HL-60 (cell line): Measurements from ENCODE around the gene SOX6.

Experiments used
- DNase-seq, 2 experiments: peaks; one replicate each; pipeline ENCODE4 v3.0.0-alpha.2; 2010 to 2020; ENCODE audit warnings: low read depth in 1 of 2, low spot score in 1 of 2
- H3K27ac ChIP-seq: fragments of 250-450 bp; sonication (Bioruptor Pico); replicated peaks from 2 replicates; pipeline ENCODE4 v1.5.1; 2020; ENCODE audit warnings: mild to moderate bottlenecking, moderate library complexity
- H3K27me3 ChIP-seq: fragments of 250-450 bp; sonication (Bioruptor Pico); 2 replicates; pipeline ENCODE4 v1.5.1; 2021; ENCODE audit warnings: mild to moderate bottlenecking, moderate library complexity; ENCODE audit not compliant: insufficient read depth, poor library complexity, severe bottlenecking
- H3K4me3 ChIP-seq: replicated peaks from 2 replicates; pipeline ENCODE4 v1.5.1; 2011; ENCODE audit warnings: mild to moderate bottlenecking, control low read depth, low read length; ENCODE audit not compliant: insufficient read depth
- GABPA ChIP-seq: IDR thresholded peaks from 2 replicates; pipeline ENCODE4 v1.6.1; 2012; ENCODE audit warnings: low read depth
- POLR2AphosphoS5 ChIP-seq: IDR thresholded peaks from 2 replicates; pipeline ENCODE4 v1.6.1; 2012; ENCODE audit warnings: low read depth
- SPI1 ChIP-seq: IDR thresholded peaks from 2 replicates; pipeline ENCODE4 v1.6.1; 2012; ENCODE audit warnings: low read depth, mild to moderate bottlenecking, borderline replicate concordance
- TF ChIP-seq, protein P1 (sequence below): IDR thresholded peaks from 2 replicates; pipeline ENCODE4 v1.6.1; 2012; ENCODE audit warnings: low read depth; ENCODE audit not compliant: insufficient replicate concordance
- TF ChIP-seq, protein P2 (sequence below): IDR thresholded peaks from one replicate; pipeline ENCODE4 v1.5.1; 2011; ENCODE audit warnings: low read length, control low read depth, inconsistent platforms; ENCODE audit not compliant: insufficient read depth

Gene SOX6

DNA sequence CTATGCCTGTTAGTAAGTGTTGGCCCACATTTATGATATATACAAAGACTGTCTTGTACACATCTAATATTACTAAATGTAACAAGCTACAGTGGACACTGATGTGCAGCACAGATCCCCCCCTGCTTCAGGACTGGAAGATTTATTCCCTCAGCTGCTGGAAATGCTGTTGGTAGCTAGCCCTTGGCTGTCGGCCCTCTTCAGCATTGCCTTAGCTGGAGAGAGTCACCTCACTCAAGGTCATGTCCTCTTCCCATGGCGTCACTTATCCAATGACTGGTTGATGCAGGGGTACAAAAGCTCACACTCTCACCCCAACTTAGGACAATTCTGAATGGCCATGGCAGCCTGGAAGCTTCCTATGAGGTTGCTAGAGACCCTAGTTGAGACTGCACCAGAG, 312.7 kb downstream of the SOX6 start:
- H3K4me3 ChIP-seq = no peak overlapping the region
- H3K27ac ChIP-seq = no peak overlapping the region
- DNase-seq = no peak
- H3K27me3 ChIP-seq = no peaks in the 10 kb centered on the region
- TF ChIP-seq, protein P1, sequence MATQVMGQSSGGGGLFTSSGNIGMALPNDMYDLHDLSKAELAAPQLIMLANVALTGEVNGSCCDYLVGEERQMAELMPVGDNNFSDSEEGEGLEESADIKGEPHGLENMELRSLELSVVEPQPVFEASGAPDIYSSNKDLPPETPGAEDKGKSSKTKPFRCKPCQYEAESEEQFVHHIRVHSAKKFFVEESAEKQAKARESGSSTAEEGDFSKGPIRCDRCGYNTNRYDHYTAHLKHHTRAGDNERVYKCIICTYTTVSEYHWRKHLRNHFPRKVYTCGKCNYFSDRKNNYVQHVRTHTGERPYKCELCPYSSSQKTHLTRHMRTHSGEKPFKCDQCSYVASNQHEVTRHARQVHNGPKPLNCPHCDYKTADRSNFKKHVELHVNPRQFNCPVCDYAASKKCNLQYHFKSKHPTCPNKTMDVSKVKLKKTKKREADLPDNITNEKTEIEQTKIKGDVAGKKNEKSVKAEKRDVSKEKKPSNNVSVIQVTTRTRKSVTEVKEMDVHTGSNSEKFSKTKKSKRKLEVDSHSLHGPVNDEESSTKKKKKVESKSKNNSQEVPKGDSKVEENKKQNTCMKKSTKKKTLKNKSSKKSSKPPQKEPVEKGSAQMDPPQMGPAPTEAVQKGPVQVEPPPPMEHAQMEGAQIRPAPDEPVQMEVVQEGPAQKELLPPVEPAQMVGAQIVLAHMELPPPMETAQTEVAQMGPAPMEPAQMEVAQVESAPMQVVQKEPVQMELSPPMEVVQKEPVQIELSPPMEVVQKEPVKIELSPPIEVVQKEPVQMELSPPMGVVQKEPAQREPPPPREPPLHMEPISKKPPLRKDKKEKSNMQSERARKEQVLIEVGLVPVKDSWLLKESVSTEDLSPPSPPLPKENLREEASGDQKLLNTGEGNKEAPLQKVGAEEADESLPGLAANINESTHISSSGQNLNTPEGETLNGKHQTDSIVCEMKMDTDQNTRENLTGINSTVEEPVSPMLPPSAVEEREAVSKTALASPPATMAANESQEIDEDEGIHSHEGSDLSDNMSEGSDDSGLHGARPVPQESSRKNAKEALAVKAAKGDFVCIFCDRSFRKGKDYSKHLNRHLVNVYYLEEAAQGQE = no peak

DNA sequence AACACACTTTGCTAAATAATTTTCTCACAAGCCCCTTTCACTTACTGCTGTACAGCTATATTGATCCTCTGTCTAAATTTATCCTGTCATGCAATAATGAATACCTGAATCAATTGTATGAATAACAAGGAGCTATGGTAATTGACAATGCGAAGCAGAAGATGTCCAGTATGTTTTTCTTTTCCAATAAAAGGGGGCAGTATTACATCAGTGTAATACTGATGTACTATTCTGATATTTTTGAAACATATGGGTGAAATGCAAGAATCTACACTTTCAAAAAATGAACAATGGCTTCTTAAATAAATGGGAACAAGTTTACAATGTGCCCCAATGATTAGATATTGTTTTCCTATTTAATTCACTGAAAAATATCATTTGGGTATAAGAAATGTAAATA, 315.1 kb downstream of the SOX6 start:
- no peaks in the 10 kb centered on the region for H3K27me3 ChIP-seq
- no peak for DNase-seq

DNA sequence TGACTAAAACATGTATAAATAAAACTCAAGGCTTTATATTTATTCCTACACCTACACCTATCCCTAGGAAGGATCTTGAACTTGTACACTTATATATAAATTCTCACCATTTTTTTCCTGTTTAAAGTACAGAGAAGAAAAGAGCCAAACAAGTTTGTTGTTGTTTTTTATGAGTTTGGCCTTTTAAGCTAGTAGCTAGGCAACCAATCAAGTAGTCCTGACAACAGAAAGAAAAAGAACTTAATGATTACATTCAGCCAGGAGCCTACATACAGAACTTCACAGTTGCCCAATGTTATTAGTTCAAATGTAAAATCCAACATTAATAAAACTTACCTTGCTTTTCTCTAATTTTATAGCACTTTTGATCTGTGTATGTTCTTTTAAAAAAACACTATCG, 316.2 kb downstream of the SOX6 start:
- TF ChIP-seq POLR2AphosphoS5 = no peak
- TF ChIP-seq, protein P1 = no peak
- TF ChIP-seq GABPA = no peak
- TF ChIP-seq, protein P2, sequence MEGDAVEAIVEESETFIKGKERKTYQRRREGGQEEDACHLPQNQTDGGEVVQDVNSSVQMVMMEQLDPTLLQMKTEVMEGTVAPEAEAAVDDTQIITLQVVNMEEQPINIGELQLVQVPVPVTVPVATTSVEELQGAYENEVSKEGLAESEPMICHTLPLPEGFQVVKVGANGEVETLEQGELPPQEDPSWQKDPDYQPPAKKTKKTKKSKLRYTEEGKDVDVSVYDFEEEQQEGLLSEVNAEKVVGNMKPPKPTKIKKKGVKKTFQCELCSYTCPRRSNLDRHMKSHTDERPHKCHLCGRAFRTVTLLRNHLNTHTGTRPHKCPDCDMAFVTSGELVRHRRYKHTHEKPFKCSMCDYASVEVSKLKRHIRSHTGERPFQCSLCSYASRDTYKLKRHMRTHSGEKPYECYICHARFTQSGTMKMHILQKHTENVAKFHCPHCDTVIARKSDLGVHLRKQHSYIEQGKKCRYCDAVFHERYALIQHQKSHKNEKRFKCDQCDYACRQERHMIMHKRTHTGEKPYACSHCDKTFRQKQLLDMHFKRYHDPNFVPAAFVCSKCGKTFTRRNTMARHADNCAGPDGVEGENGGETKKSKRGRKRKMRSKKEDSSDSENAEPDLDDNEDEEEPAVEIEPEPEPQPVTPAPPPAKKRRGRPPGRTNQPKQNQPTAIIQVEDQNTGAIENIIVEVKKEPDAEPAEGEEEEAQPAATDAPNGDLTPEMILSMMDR = no peak
- no peak for TF ChIP-seq SPI1
- no peak overlapping the region for H3K4me3 ChIP-seq
- no peaks in the 10 kb centered on the region for H3K27me3 ChIP-seq
- DNase-seq = no peak
- H3K27ac ChIP-seq = no peak overlapping the region

More for the DNA sequence above, 315.1 kb downstream of the SOX6 start:
- no peak overlapping the region for H3K27ac ChIP-seq
- no peak overlapping the region for H3K4me3 ChIP-seq
- TF ChIP-seq, protein P2 = no peak
- TF ChIP-seq GABPA = no peak
- TF ChIP-seq SPI1 = no peak
- TF ChIP-seq POLR2AphosphoS5 = no peak

DNA sequence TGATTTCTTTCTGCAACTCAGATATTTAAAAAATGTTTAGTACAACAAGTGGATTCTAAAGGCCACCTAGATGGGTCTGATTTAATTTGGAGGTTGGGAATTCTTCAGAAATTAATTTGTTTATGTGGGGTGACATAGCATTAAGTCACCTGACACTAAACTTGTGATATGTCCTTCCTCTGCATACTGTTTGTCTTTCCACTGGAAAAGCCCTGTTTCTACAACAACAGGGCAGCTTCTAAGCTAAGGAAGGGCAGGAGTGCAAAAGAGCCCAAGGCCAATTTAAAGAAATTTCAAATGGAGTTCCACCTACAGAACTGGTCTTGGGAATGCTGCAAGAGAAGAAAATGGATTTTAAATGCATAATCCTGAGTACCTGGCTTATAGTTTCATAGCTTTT, 319.2 kb downstream of the SOX6 start:
- DNase-seq = no peak
- Histone ChIP-seq H3K27ac (no peak overlapping the region), H3K4me3 (no peak overlapping the region), H3K27me3 (no peaks in the 10 kb centered on the region)
- TF ChIP-seq, protein P2 = no peak
- TF ChIP-seq POLR2AphosphoS5 = no peak
- TF ChIP-seq, protein P1 = no peak
- no peak for TF ChIP-seq SPI1
- no peak for TF ChIP-seq GABPA
